BE2C (cell line): ENCODE measurements around the gene RANBP3.

Source experiments
- DNase-seq: peaks from one replicate; pipeline ENCODE4 v3.0.0-alpha.2; 2020
- H3K27me3 ChIP-seq: fragments of 250-450 bp; sonication (Bioruptor Pico); 2 replicates; pipeline ENCODE4 v1.5.1; 2020; ENCODE audit warnings: mild to moderate bottlenecking
- H3K36me3 ChIP-seq: fragments of 250-450 bp; sonication (Bioruptor Pico); 2 replicates; pipeline ENCODE4 v1.5.1; 2020; ENCODE audit warnings: mild to moderate bottlenecking
- H3K4me1 ChIP-seq: fragments of 250-450 bp; sonication (Bioruptor Pico); 2 replicates; pipeline ENCODE4 v1.5.1; 2020
- H3K4me3 ChIP-seq: 2 replicates; pipeline ENCODE4 v1.5.1; 2011; ENCODE audit warnings: low read depth, low read length
- H3K9me3 ChIP-seq: fragments of 250-450 bp; sonication (Bioruptor Pico); 2 replicates; pipeline ENCODE4 v1.5.1; 2020
- TF ChIP-seq, protein P1 (sequence below): IDR thresholded peaks from 2 replicates; pipeline ENCODE4 v1.5.1; 2012; ENCODE audit warnings: mild to moderate bottlenecking, low read depth, low read length

The RANBP3 gene

GRCh38 chr19:5914358-5914774 lies 63.6 kb downstream of the RANBP3 start:
- Histone ChIP-seq H3K36me3 (peaks cover 54% of the 10 kb centered on the region), H3K9me3 (no peaks in the 10 kb centered on the region), H3K4me1 (peaks cover 10% of the 10 kb centered on the region), H3K27me3 (no peaks in the 10 kb centered on the region), H3K4me3 (no peak overlapping the region)
- TF ChIP-seq, protein P1, sequence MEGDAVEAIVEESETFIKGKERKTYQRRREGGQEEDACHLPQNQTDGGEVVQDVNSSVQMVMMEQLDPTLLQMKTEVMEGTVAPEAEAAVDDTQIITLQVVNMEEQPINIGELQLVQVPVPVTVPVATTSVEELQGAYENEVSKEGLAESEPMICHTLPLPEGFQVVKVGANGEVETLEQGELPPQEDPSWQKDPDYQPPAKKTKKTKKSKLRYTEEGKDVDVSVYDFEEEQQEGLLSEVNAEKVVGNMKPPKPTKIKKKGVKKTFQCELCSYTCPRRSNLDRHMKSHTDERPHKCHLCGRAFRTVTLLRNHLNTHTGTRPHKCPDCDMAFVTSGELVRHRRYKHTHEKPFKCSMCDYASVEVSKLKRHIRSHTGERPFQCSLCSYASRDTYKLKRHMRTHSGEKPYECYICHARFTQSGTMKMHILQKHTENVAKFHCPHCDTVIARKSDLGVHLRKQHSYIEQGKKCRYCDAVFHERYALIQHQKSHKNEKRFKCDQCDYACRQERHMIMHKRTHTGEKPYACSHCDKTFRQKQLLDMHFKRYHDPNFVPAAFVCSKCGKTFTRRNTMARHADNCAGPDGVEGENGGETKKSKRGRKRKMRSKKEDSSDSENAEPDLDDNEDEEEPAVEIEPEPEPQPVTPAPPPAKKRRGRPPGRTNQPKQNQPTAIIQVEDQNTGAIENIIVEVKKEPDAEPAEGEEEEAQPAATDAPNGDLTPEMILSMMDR, result no peak
- DNase-seq, result no peak

DNA sequence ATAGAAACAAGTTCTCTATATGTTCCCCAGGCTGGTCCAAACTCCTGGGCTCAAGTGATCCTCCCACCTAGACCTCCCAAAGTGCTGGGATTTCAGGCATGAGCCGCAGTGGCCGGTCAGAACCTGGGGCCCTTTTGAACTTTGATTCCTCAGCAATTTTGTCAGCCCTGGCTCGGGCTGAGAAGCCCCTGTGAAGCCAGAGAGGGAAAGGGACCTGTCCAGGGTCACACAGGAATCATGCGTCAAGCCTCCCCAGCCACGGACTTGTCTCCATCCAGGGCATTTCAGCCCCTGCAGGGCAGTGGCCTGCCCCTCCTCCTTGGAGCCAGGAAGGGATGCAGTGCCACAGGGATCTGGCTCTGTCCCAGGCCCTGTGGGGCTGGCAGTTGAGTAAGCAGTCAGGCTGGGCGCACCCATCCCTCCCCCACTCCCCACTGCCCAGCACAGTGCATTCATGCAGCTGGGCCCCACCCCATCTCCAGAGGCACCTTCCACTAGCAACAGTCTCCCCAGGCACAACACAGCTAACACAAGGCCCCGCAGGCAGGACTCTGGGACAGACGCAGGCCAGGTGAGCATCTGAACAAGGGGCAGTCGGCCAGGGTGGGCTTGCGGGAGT lies 64.1 kb downstream of the RANBP3 start, which contains the start of gene CAPS:
TSS of gene CAPS (plus strand) at position 516 of the 619 bp plus-strand sequence. CDS start 153 bp downstream, outside the sequence.
- TF ChIP-seq, protein P1, result no peak

DNA sequence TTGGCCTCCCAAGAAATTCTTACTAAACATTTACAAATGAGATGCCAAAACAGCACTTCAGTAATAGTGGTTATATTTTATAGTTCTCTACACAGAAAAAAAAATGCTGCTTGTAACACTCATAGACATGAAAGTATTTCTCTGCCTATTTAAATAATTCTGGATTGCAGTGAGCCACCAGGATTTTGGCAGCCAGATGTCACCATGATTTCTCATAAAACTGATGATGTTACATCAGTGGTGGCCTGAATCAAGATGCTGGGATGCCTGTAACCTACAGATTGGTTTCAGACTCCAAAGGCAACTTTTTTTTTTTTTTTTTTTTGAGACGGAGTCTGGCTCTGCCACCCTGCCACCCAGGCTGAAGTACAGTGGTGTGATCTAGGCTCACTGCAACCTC lies 66.6 kb downstream of the RANBP3 start:
- no peak for DNase-seq
- Histone ChIP-seq H3K27me3 (no peaks in the 10 kb centered on the region), H3K4me3 (no peak overlapping the region), H3K36me3 (peaks cover 29% of the 10 kb centered on the region), H3K4me1 (peaks cover 3% of the 10 kb centered on the region), H3K9me3 (no peaks in the 10 kb centered on the region)
- TF ChIP-seq, protein P1, result no peak

More for the DNA sequence above, 64.1 kb downstream of the RANBP3 start, which contains the start of gene CAPS:
- peak; percentile 37 for DNase-seq
- no peaks in the 10 kb centered on the region for H3K27me3 ChIP-seq
- peaks cover 10% of the 10 kb centered on the region for H3K4me1 ChIP-seq
- H3K36me3 ChIP-seq, result peaks cover 49% of the 10 kb centered on the region
- H3K9me3 ChIP-seq, result no peaks in the 10 kb centered on the region
- no peak within 1 kb of the TSS for H3K4me3 ChIP-seq

DNA sequence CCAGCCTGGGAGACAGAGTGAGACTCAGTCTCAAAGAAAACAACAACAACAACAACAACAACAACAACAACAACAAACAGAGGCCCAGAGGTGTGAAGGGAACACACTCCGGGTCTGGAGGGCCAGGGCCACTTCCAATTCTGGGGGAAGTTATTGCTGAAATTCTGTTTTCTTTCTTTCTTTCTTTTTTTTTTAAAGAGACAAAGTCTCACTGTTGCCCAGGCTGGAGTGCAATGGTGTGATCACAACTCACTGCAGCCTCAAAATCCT lies 67.4 kb downstream of the RANBP3 start:
- Histone ChIP-seq H3K9me3 (no peaks in the 10 kb centered on the region), H3K36me3 (peaks cover 22% of the 10 kb centered on the region), H3K4me3 (no peak overlapping the region), H3K4me1 (no peaks in the 10 kb centered on the region), H3K27me3 (no peaks in the 10 kb centered on the region)
- no peak for DNase-seq
- TF ChIP-seq, protein P1, result no peak

- H3K4me3 ChIP-seq, result no peak overlapping the region
- H3K9me3 ChIP-seq, result no peaks in the 10 kb centered on the region
- no peaks in the 10 kb centered on the region for H3K4me1 ChIP-seq
- no peaks in the 10 kb centered on the region for H3K27me3 ChIP-seq
- H3K36me3 ChIP-seq, result peaks cover 8% of the 10 kb centered on the region; the same call in 1 of the 2 replicates
- no peak for DNase-seq
- TF ChIP-seq, protein P1, result no peak
These were observed 69.0 kb downstream of the RANBP3 start for GRCh38 chr19:5908773-5909442.

DNA sequence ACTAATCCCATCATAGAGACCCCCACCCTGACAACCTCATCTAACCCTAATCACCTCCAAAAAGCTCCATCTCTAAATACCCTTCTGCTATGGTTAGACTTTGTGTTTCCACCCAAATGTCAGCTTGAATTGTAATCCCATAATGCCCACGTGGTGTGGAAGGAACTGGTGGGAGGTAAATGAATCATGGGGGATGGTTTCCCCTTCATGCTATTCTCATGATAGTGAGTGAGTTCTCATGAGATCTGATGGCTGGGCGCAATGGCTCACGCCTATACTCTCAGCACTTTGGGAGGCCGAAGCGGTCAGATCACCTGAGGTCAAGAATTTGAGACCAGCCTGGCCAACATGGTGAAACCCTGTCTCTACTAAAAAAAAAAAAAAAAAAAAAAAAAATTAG lies 70.7 kb downstream of the RANBP3 start:
- DNase-seq, result no peak
- Histone ChIP-seq H3K36me3 (peaks cover 8% of the 10 kb centered on the region; the same call in 1 of the 2 replicates), H3K9me3 (no peaks in the 10 kb centered on the region), H3K4me1 (no peaks in the 10 kb centered on the region), H3K27me3 (no peaks in the 10 kb centered on the region), H3K4me3 (no peak overlapping the region)
- TF ChIP-seq, protein P1, result no peak
